ENCODE measurements around the gene ROBO4.

Gene ROBO4

DNA sequence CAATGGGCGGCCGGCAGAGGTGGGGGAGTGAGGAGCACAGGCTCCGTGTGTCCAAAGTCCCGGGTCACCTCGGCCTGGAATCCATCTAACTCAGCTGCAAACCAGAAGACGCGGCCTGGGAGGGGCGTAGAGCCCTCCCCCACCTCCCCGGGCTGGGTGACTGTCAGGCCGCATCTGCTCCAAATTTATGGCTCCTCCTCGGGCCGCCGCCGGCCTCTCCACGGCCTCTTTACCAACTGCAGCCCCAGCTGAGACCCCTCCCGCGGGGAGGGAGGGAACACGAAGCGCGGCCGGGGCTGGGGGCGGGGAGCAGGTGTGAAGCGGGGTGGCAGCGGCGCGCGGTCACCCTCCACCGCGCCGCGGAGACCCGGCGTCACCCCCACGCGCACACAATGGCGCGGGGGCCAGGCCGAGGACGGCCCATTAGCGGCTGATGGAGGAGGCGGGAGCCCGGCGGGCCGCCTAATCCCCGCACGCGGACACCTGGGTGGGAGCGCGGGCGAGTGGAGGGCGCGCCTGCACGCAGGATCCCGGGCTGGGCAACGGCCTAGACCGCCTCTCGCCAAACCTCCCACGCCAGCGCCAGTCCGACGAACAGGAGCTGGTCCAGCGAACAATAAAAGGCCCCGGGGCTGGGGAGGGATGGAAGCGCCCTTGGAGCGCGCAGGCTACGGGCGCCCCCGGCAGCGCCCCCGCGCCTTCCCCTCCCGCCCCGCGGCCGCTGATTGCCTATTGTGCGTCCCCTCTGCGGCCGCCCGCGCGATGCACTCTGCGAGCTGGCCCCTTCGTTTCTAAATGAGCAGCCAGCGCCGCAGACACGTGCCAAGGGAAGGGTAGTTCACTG is 58.3 kb downstream of the ROBO4 start:
- no peak for DNase-seq

DNA sequence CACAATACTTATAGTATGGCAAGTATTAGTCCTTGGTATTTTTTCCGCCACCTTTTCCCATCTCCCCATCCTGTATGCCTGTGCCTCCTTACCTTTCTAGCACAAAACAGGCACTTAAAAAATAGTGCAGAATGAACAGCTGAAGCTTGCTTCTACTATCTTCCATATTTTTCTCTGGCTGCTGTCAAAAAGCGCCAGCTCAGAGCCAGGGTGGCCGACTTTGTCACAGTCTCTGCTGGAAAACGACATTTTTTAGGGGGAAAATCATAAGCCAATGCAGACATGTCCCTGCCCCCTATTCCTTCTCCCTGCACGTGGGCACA is 58.9 kb downstream of the ROBO4 start:
- DNase-seq: no peak

DNA sequence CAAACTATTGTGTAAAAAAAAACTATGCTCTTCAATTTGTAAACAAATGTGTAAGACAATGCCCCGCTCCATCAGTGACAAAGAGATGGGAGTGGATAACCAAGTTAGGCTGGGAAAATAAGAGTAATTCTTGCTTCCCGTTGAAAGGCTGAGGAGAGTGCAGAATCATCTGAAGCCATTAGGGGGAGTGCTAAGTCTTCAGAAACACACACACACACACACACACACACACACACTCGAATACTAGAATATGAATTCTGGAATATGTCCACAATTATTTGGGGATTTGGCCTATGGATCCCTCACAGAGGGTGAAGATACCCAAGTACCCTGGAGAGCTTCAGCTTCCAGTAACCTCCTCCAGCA is 60.2 kb downstream of the ROBO4 start:
- no peak for DNase-seq

DNA sequence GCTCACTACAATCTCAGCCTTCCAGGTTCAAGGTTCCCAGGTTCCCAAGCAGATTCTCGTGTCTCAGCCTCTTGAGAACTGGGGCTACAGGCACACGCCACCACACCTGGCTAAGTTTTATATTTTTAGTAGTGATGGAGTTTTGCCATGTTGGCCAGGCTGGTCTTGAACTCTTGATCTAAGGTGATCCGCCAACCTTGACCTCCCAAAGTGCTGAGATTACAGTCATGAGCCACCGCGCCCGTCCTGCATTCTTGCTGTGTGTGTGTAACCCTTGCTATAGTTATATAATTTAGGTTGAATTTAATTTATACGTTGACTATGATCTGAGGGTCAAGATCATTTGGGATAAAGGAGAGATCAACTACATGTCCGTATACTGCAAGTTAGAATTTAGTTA is 61.7 kb downstream of the ROBO4 start:
- DNase-seq: no peak

DNA sequence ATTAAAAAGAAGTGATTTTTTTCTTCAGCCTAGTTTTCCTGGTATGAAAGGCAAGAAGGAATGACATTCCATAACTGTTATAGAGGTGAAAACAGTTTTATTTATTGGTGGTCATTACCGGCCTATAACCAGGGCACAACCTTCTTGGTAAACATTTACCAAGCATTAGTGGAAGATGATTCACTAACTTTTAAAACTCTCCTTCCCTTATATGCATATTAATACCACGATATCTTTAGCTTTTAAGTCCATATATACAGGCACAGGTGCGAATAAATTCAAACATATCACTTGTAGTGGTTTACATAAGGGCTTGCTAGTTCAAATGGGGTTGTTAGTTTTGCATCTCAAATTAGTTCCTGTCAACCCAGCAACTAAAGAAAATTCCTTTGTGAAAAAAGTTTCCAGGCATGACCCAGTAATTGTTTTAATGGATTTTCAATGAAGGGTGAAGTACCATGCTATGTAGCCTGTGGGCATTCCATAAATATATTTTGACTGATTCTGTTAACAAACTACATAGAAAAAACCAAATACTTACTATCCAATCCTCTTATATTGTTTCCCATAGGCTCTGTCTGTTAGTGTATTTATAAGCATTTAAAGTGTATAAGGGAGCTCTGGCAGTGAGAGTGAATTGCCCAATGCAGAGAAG is 63.0 kb downstream of the ROBO4 start:
- no peak for DNase-seq

Data from NCI-H187 treated with DMSO at 0.1 percent for 48 hours (cell line).